H1 (cell line): ENCODE measurements around the gene TCEAL1.

Experiments used
- CHD2 ChIP-seq: IDR thresholded peaks from 2 replicates; pipeline ENCODE4 v1.6.1; 2012; ENCODE audit warnings: low read length, improper control_type of control experiment
- CREB1 ChIP-seq: IDR thresholded peaks from 2 replicates; pipeline ENCODE4 v1.6.1; 2012; ENCODE audit warnings: inconsistent platforms
- EZH2 ChIP-seq: fragments of 200-600 bp; sonication (generic); IDR thresholded peaks from 2 replicates; pipeline ENCODE4 v1.7.1; 2012; ENCODE audit warnings: low read depth, mild to moderate bottlenecking, moderate library complexity, low read length, inconsistent platforms; ENCODE audit not compliant: severe bottlenecking
- POLR2AphosphoS5 ChIP-seq: IDR thresholded peaks from 2 replicates; pipeline ENCODE4 v1.6.1; 2011; ENCODE audit warnings: low read depth, low read length
- SP4 ChIP-seq: IDR thresholded peaks from 2 replicates; pipeline ENCODE4 v1.6.1; 2012; ENCODE audit warnings: low read length, inconsistent platforms
- SRF ChIP-seq: IDR thresholded peaks from 2 replicates; pipeline ENCODE4 v1.6.1; 2011; ENCODE audit warnings: mild to moderate bottlenecking, low read depth, low read length, moderate library complexity
- TF ChIP-seq, protein P1 (sequence below), 3 experiments: IDR thresholded peaks; 1 replicate in 2 of 3; 2 replicates in 1 of 3; pipeline versions ENCODE4 v1.5.1 to v1.6.1; 2011; ENCODE audit warnings: low read length in 3 of 3, mild to moderate bottlenecking in 3 of 3, inconsistent platforms in 2 of 3, low read depth in 1 of 3, moderate library complexity in 1 of 3; ENCODE audit not compliant: insufficient read depth in 1 of 3; ENCODE audit errors: control extremely low read depth in 1 of 3
- TF ChIP-seq, protein P2 (sequence below): fragments of 300-600 bp; sonication (generic); IDR thresholded peaks from 2 replicates; pipeline ENCODE4 v1.7.1; 2012; ENCODE audit warnings: low read length, moderate library complexity, mild to moderate bottlenecking, inconsistent platforms; ENCODE audit not compliant: insufficient replicate concordance

DNA sequence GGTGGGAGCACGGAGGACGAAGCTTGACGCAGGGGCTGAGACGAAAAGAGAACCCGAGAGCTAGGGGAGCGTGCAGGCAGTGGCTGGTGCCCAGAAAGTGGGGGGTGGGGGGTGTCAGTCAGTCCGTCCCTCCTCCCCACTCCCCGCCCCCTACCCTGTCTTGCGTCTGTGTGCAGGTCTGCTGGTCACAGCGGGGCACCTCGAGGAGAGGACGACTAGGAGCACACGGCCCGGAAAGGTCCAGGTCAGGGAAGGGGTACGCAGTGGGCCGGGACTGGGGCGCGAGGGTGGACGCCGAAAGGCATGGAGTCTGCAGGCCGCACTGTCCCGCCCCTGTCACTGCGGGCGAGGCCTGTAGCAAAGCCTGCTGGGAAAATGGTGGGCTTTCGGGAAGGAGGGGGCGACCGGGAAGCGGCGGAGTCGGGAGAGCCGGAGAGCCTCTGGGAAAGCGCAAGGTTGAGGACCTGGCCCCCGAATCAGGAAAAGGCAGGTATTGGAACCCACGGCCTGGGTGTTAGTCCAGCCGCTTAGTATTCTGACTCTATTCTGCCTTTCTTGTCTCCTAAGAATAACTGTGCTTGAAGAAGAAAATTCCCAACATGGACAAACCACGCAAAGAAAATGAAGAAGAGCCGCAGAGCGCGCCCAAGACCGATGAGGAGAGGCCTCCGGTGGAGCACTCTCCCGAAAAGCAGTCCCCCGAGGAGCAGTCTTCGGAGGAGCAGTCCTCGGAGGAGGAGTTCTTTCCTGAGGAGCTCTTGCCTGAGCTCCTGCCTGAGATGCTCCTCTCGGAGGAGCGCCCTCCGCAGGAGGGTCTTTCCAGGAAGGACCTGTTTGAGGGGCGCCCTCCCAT, 769 bp downstream of the TCEAL1 start:
- TF ChIP-seq SRF (no peak), SP4 (no peak), EZH2 (no peak), POLR2AphosphoS5 (0 out of 2 replicates have a peak, but pooled peaks have one; percentile 1), CHD2 (no peak), CREB1 (no peak)
- TF ChIP-seq, protein P1, sequence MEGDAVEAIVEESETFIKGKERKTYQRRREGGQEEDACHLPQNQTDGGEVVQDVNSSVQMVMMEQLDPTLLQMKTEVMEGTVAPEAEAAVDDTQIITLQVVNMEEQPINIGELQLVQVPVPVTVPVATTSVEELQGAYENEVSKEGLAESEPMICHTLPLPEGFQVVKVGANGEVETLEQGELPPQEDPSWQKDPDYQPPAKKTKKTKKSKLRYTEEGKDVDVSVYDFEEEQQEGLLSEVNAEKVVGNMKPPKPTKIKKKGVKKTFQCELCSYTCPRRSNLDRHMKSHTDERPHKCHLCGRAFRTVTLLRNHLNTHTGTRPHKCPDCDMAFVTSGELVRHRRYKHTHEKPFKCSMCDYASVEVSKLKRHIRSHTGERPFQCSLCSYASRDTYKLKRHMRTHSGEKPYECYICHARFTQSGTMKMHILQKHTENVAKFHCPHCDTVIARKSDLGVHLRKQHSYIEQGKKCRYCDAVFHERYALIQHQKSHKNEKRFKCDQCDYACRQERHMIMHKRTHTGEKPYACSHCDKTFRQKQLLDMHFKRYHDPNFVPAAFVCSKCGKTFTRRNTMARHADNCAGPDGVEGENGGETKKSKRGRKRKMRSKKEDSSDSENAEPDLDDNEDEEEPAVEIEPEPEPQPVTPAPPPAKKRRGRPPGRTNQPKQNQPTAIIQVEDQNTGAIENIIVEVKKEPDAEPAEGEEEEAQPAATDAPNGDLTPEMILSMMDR (IDR thresholded peaks at IDR 0.05; ENCODE audit: control extremely low read depth in 1 of 3, insufficient read depth in 1 of 3, low read depth in 1 of 3, low read length in 3 of 3) = peak; percentile 31 to 56 (median 50)
- TF ChIP-seq, protein P2, sequence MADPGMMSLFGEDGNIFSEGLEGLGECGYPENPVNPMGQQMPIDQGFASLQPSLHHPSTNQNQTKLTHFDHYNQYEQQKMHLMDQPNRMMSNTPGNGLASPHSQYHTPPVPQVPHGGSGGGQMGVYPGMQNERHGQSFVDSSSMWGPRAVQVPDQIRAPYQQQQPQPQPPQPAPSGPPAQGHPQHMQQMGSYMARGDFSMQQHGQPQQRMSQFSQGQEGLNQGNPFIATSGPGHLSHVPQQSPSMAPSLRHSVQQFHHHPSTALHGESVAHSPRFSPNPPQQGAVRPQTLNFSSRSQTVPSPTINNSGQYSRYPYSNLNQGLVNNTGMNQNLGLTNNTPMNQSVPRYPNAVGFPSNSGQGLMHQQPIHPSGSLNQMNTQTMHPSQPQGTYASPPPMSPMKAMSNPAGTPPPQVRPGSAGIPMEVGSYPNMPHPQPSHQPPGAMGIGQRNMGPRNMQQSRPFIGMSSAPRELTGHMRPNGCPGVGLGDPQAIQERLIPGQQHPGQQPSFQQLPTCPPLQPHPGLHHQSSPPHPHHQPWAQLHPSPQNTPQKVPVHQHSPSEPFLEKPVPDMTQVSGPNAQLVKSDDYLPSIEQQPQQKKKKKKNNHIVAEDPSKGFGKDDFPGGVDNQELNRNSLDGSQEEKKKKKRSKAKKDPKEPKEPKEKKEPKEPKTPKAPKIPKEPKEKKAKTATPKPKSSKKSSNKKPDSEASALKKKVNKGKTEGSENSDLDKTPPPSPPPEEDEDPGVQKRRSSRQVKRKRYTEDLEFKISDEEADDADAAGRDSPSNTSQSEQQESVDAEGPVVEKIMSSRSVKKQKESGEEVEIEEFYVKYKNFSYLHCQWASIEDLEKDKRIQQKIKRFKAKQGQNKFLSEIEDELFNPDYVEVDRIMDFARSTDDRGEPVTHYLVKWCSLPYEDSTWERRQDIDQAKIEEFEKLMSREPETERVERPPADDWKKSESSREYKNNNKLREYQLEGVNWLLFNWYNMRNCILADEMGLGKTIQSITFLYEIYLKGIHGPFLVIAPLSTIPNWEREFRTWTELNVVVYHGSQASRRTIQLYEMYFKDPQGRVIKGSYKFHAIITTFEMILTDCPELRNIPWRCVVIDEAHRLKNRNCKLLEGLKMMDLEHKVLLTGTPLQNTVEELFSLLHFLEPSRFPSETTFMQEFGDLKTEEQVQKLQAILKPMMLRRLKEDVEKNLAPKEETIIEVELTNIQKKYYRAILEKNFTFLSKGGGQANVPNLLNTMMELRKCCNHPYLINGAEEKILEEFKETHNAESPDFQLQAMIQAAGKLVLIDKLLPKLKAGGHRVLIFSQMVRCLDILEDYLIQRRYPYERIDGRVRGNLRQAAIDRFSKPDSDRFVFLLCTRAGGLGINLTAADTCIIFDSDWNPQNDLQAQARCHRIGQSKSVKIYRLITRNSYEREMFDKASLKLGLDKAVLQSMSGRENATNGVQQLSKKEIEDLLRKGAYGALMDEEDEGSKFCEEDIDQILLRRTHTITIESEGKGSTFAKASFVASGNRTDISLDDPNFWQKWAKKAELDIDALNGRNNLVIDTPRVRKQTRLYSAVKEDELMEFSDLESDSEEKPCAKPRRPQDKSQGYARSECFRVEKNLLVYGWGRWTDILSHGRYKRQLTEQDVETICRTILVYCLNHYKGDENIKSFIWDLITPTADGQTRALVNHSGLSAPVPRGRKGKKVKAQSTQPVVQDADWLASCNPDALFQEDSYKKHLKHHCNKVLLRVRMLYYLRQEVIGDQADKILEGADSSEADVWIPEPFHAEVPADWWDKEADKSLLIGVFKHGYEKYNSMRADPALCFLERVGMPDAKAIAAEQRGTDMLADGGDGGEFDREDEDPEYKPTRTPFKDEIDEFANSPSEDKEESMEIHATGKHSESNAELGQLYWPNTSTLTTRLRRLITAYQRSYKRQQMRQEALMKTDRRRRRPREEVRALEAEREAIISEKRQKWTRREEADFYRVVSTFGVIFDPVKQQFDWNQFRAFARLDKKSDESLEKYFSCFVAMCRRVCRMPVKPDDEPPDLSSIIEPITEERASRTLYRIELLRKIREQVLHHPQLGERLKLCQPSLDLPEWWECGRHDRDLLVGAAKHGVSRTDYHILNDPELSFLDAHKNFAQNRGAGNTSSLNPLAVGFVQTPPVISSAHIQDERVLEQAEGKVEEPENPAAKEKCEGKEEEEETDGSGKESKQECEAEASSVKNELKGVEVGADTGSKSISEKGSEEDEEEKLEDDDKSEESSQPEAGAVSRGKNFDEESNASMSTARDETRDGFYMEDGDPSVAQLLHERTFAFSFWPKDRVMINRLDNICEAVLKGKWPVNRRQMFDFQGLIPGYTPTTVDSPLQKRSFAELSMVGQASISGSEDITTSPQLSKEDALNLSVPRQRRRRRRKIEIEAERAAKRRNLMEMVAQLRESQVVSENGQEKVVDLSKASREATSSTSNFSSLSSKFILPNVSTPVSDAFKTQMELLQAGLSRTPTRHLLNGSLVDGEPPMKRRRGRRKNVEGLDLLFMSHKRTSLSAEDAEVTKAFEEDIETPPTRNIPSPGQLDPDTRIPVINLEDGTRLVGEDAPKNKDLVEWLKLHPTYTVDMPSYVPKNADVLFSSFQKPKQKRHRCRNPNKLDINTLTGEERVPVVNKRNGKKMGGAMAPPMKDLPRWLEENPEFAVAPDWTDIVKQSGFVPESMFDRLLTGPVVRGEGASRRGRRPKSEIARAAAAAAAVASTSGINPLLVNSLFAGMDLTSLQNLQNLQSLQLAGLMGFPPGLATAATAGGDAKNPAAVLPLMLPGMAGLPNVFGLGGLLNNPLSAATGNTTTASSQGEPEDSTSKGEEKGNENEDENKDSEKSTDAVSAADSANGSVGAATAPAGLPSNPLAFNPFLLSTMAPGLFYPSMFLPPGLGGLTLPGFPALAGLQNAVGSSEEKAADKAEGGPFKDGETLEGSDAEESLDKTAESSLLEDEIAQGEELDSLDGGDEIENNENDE = no peak
